GM21360 (cell line): ENCODE data around the gene KIAA0232.

ENCODE experiments used
- ATAC-seq: cut with Tn5 transposase; IDR thresholded peaks from one replicate; pipeline ENCODE4 v1.9.1; 2021; ENCODE audit warnings: mild to moderate bottlenecking, moderate library complexity; ENCODE audit not compliant: unreplicated experiment

KIAA0232 gene

GRCh38 chr4:6782147-6782845 is at the start of gene KIAA0232:
Gene KIAA0232, plus strand, starts transcription at chr4:6782727. Its CDS starts 41,727 bp downstream, at chr4:6824454.
- ATAC-seq, result peak; percentile 66

- no peak for ATAC-seq
These were observed 49.0 kb upstream of the KIAA0232 start for GRCh38 chr4:6733358-6734164.

- ATAC-seq, result no peak
These were observed 48.3 kb upstream of the KIAA0232 start for GRCh38 chr4:6734165-6734786.

- no peak for ATAC-seq
These were observed 42.6 kb upstream of the KIAA0232 start for GRCh38 chr4:6739920-6740319.

DNA sequence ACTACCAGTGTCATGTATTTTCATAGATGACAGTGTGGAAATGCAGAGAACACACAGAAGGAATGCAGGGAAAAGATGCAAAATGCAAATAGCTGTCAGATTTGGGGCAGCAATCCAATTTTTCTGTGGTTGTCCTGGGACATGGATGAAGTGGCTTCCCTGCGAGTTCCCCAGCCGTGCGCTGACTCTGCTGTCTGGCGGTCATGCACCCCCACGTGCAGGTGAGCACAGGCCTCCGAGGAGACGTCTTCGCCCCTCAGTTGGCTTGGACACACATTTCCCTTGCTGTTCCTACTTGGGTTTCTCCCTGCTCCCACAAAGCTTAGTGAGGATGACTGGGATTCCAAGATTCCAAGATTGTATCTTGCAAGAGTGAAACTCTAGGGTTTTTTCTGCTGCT is 42.2 kb upstream of the KIAA0232 start:
- ATAC-seq, result no peak

GRCh38 chr4:6742507-6742906 is 40.0 kb upstream of the KIAA0232 start:
- ATAC-seq, result no peak

DNA sequence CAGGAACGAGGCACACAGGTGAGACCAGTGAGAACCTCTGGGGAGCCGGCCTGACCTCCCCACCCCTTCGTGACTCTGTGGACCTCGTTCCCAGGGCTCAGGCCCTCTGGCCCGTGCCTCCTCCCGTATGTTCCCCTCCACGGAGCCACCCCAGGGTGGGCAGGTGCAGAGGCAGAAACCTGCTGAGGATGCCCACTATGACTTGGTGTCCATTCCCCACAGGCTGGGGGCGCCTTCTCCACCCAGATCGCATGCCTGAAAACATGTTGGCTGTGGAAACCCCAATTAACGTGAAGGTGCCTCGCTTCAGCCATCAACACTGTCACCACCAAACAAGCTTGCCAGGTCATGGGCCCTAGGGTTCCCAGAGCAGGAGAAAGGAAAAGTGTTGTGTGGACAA is 39.5 kb upstream of the KIAA0232 start:
- ATAC-seq, result no peak

DNA sequence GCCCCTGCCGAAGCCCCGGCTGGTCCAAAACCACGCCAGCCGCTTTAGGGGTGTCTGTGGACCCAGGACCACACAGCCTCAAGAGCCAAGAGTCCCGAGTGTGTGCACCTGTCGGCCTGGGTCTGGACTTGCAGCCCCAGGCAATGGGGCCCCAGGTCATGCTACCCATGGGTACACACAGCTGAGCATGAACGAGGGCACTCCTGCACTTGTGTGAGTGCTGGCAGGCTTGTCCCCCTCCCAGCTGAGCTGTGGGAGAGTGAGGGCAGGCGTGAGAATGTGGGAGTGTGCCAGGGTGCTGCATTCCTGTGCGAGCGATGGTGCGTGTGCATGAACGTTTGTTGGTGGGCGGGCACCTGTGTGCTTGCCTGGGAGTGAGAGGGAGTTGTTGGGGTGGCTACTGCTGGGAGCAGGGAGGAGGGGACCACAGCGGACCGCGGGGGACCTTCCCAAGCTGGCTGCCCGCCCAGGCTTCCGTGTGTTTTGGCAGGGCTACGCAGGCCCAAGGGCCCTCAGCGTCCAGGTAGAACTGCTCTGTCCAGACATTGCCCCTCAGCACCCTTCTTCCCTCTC is 35.7 kb upstream of the KIAA0232 start:
- ATAC-seq, result no peak

DNA sequence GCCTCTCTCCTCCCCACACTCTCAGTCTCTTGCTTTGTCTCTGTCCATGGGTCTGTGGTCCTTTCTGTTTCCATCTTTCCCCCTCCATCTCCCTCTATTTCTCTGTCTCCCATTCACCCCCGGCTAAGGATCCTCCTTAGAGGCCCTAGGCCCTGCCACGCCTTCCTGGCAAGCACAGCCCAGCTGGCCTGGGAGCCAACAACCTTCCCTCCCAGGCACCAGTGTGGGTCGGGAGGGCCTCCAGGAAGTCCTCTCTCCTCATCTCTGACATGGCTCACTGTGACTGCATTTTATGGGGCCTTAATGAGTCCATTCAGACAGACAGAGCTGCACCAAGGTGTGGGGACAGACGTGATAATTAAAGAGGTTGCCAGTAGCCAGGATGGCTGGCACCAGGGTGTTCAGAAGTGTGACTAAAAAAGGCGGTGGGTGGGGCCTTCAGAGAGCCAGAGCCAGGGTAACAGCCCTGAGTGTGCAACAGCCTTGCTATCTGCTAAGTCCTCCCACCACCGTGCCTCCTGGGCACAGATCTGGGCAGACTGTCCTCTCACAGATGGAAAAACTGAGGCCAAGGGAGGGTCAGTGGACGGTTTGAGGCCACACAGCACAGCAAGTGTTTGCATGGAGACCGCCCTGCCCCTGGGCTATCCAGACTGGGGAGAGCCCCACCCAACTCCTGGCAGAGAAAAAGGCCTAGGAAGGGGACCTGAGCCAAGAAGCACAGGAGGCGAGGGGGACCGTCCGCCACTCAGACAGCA is 35.1 kb upstream of the KIAA0232 start:
- no peak for ATAC-seq

DNA sequence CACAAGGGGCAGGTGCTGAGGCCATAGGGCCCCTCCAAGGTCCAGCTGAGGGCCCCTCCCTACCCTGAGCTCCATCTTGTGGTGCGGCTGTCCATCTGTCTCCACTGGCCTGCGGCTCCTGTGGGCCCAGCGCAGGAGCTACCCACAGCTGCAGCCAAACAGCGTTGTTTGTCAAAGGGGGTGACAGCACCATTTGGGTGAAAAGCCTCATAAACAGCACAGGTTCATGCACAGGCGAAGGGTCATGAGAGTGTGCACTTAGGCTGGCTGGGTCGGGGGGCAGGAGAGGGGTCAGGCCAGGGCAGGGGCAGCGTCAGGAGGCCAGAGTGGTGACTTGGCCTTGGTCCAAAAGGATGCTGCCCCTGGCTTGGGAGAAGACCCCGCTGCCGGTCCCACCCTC is 34.2 kb upstream of the KIAA0232 start:
- no peak for ATAC-seq

DNA sequence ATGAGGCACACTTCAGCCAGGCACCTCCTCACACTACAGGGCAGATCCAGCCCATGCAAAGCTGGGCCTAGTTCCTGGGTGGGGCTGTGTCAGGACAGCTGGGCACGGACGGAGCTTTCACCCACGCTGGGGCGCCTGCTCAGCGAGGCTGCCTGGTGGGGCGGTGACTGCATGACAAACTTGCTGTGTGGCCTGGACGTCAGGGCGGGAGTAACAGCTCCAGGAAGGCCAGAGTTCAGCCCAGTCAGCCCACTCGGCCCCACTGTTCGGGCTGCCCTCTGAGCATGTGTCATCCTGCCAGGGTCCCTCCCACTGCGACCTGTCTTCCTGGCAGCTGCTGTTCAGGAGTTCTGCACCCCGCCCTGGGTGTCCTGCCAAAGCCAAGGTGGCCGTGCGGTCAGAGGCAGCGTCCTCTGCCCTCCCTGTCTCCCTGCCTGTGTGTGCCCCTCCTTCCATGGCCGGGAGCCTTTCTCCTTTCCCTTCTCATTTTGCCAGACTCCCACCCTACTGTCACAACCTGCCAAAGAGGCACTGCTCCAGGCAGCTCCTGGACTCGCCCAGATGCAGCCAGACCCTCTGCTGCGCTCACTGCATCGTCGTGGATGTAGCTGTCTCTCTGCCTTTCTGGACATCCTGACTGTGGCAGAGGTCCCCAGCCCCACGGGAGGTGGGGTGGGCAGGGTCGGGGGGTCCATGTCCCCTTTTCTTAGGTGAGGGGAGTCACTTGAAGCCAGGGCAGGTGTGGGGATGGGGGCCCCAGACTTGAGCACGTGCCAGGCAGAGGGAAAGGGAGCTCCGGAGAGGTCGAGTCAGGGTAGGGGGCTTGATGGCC is 33.0 kb upstream of the KIAA0232 start:
- ATAC-seq, result no peak

GRCh38 chr4:6750286-6751221 is 32.0 kb upstream of the KIAA0232 start:
- ATAC-seq, result no peak

GRCh38 chr4:6751611-6752485 is 30.7 kb upstream of the KIAA0232 start:
- no peak for ATAC-seq

GRCh38 chr4:6752486-6752829 is 30.1 kb upstream of the KIAA0232 start:
- no peak for ATAC-seq

GRCh38 chr4:6753103-6753560 is 29.4 kb upstream of the KIAA0232 start:
- no peak for ATAC-seq

DNA sequence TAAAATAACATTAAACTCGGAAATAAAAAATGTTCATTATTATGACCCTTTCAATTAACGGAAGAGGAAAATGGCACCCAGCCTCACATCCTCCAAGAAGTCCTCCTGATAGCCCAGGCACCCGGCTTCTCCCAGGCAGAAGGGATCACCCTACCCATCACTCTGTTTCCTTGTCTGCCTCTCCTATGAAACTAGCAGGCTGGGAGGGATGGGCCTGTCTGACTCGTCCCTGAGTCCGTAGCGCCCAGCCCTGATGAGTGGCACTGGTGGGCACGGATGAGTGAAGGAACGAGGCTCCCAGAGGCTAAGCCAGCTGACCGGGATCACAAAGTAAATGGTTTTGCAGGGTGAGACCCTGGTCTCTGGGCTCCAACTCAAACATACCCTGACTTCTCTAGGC is 28.6 kb upstream of the KIAA0232 start:
- ATAC-seq, result no peak

DNA sequence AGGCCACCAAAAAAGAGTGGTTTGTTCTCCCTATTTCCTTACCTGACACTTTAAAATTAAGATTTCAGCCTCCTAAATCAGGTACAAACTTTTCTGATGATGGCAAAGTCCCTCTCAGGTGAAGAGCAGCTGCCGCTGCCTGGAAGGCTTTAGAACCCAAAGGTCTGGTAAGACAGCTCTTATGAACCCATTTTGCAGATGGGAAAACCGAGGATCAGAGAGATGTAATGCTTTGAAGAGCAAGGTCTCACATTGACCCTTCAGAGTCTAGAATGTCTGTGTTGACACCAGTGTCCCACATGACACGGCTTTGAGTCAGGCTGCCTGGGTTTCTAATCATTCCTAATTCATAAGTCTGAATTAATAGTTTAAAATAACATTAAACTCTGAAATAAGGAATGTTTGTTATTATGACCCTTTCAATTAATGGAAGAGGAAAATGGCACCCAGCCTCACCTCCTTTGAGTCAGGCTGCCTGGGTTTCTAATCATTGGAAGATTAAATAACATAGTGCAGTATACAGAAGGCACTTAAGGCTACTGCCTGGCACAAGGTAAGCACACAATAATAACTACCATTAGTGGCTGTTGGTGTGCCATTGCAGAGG is 27.9 kb upstream of the KIAA0232 start:
- no peak for ATAC-seq
